HG02678 (cell line): Measurements from ENCODE around the gene IFNGR2.
"Not testable (repeated sequence)": the region's sequence is repeated elsewhere in the genome, so short reads cannot be mapped to it uniquely, and the experiment has no call there.

Experiments used
- ATAC-seq: cut with Tn5 transposase; IDR thresholded peaks from one replicate; pipeline ENCODE4 v1.9.1; 2021; ENCODE audit warnings: mild to moderate bottlenecking, moderate library complexity; ENCODE audit not compliant: unreplicated experiment

IFNGR2 gene

GRCh38 chr21:33375101-33375644 lies 28.0 kb upstream of the IFNGR2 start:
- ATAC-seq: no peak

DNA sequence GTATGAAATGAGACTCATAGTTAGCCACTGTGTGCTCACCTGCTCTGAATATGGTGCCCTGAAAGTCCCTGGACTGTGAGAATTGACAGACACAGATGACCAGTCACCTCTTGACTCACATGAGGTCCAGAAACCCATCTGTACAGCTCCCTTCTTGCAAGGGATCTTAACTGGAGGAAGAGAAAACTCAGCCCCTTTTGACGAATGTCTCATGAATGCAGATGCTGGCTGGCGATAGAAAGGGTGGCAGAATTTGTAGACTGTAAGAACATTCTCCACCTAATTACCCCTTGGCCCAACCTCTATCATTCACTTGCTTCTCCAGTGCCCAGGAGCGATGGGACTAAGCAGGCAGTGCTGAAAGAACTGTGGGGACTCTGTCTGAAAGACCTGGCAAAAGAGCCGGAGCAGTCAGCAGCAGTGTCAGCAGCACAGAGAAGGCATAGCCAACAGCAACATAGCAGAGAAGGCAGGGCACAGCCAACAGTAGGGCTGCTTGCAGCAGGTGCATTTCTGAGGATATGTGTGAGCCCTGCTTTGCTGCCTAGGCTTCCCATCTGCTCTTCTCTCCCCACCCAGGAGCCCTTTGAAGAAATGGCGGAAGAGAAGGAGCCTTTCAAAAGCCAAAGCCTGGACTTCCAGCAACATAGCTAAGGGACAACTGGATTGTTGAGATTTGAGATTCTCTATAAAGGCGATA lies 25.8 kb upstream of the IFNGR2 start:
- no peak for ATAC-seq

DNA sequence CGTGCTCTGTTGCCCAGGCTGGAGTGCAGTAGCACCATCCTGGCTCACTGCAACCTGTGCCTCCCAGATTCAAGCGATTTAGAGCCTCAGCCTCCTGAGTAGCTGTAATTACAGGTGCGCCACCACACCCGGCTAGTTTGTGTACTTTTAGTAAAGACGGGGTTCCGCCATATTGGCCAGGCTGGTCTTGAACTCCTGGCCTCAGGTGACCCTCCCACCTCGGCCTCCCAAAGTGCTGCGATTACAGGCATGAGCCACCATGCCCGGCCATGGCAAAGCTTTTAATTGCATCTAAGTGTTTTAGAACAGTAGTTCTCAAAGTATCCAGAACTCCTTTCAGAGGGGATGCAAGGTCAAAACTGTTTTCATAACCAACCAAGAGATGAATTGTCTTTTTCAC lies 25.1 kb upstream of the IFNGR2 start:
- ATAC-seq: no peak

GRCh38 chr21:33379934-33380333 lies 23.3 kb upstream of the IFNGR2 start:
- ATAC-seq: not testable (repeated sequence)

GRCh38 chr21:33380483-33380998 lies 22.7 kb upstream of the IFNGR2 start:
- peak; percentile 48 for ATAC-seq

DNA sequence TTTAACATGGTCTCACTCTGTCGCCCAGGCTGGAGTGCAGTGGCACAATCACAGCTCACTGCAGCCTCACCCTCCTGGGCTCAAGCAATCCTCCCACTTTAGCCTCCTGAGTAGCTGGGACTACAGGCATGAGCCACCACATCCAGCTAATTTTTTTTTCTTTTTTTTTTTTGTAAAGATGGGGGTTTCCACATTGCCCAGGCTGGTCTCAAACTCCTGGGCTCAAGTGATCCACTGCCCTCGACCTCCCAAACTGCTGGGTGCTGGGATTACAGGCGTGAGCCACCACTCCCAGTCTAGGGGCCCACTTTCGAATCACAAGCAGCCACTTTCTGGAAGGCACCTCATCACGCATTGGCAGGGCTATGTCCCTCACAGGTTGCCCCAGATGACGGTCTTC lies 21.8 kb upstream of the IFNGR2 start:
- ATAC-seq: not testable (repeated sequence)

DNA sequence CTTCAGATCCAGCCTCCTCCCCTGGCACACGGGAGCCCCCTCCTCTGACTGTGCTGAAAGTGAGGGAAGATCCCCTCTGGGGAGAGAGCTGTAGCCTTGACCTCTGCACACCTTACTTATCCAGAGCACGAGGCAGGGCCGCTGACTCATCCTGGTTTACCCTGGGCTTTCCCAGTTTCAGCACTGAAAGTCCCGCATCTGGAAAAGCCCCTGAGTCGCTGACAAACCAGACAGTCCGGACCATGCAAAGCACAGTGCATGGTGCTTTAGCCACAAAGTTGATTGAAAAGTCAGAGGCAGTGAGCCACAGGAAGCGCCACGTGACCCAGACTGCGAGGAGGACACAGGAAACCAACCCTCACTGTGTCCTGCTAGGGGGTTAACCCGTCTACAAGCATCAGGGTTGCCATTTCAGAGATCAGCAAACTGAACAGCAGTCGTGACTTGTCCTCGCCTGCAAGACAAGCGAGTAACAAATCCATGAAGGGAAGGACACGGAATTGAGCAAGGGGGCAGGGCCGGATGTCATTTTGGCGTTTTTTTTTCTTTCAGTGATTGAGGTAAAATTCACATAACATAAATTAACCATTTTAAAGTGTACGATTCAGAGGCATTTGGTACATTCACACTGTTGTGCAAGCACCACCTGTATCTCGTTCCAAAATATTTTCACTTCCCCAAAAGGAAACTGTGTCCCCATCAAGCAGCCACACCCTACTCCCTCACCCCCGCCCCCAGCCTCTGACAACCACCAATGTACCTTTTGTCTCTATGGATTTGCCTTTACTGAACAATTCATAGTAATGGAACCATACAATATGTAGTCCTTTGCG lies 19.9 kb upstream of the IFNGR2 start:
- peak; percentile 77 for ATAC-seq

DNA sequence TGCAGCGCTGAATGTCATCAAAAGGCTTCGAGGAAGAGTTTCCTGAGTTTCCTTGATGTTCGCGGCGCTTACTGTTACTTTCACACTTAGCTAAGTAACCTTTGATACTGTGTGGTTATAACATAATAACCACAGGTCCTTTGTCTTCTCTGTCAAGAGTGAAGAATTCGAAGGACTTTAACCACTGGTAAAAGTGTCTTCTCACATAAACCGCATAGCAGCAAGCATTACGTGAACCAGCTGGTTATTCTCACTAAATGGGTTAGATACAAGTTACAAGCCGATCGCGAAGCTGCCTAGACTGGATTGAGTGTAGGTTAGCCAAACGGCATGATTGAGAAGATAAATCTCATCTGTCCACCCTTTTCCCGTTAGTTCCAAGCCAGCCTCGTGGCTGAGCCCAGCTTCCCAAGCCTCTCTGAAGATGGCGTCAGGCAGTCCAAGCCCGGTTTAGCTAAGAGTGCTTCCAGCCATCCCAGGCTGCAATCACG lies 18.3 kb upstream of the IFNGR2 start:
- ATAC-seq: no peak

DNA sequence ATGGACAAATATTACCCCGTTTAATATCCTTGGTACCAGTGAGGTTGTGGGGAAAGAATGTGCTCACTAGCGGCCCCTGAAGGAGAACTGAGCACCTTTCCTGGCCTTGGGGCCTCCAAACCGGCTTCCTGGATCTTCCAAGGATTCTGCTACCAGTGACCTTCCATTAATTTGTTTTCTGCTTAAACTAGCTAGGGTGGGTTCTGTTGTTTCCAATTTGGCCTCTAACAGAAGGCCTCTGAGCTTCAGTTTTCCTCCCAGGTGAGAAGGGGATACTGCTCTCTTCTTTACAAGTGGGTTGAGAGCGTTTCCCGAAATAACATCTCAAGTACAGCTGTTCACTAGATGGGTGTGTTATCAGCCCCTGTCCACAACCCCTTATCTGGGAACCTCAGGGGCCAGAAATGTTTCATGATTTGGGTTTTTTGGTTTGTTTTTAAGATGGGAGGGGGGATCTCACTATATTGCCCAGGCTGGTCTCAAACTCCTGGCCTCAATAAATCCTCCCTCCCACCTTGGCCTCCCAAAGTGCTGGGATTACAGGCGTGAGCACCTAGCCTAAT lies 16.9 kb upstream of the IFNGR2 start:
- ATAC-seq: no peak

DNA sequence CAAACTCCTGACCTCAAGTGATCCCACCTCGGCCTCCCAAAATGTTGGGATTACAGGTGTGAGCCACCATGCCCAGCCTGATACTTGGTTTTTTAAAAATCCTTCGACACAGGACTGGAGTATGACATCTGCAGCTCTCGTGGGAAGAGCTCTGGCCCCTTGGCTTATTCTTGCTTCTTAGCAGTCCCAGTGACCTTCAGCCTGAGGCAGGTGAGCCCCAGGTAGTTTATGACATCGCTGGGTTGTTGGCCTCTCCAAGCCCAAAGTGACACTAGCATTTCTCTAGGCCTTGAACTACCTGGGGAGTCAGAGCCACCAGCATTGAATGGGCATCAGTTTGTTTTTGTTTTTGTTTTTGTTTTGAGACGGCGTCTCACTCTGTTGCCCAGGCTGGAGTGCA lies 15.9 kb upstream of the IFNGR2 start:
- ATAC-seq: no peak

GRCh38 chr21:33388188-33388587 lies 15.0 kb upstream of the IFNGR2 start:
- no peak for ATAC-seq

- no peak for ATAC-seq
These were observed 12.7 kb upstream of the IFNGR2 start for GRCh38 chr21:33390479-33390878.

GRCh38 chr21:33391656-33392055 lies 11.6 kb upstream of the IFNGR2 start:
- no peak for ATAC-seq

GRCh38 chr21:33392284-33392985 lies 10.8 kb upstream of the IFNGR2 start:
- no peak for ATAC-seq

DNA sequence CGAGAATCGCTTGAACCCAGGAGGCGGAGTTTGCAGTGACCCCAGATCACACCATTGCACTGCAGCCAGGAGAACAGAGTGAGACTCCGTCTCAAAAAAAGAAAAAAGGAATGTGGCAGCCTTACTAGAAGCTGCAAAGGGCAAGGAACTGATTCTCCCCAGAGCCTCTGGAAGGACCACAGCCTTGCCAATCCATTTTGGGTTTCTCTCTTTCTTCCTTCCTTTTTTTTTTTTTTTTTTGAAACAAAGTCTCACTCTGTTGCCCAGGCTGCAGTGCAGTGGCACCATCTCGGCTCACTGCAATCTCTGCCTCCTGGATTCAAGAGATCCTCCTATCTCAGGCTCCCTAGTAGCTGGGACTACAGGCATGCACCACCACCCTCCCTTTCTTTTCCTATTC lies 9.9 kb upstream of the IFNGR2 start:
- ATAC-seq: no peak

DNA sequence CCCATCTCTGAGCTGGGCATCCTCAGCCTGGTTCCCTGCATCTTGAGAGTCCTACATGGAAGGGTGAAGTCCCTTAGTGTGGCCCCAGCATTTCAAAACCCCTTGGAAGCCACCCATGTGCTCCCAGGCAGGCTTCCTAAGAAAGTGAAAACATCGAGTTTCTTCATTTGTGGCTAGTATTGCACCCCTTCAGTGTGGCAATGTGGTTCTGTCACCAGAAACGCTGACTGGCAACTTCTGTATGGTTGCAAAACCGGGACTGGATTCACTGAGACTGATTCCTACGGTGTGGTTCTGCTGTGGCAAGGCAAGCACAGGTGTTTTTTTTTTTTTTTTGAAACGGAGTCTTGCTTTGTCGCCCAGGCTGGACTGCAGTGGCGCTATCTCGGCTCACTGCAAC lies 9.0 kb upstream of the IFNGR2 start:
- ATAC-seq: no peak

- ATAC-seq: no peak
These were observed 7.3 kb upstream of the IFNGR2 start for GRCh38 chr21:33395891-33396331.

GRCh38 chr21:33396436-33396835 lies 6.8 kb upstream of the IFNGR2 start:
- ATAC-seq: no peak

DNA sequence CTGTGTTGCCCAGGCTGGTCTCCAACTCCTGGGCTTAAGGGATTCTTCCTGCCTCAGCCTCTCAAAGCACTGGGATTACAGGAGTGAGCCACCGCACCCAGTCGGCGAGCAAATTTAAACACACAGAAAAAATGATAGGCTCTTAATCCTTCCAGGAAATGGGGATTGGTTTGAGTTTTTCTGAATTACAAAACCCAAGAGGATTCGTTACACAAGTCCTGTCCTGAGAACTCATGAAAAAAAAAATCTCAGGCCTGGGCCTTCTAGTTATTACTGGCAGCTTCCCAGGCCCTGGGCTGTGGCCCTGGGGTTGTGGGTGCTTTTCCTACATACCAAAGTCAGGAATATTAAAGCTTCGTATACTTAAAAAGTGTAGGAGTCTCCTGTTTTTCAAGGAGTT lies 6.3 kb upstream of the IFNGR2 start:
- ATAC-seq: no peak

GRCh38 chr21:33397717-33398116 lies 5.5 kb upstream of the IFNGR2 start:
- no peak for ATAC-seq

GRCh38 chr21:33398361-33398760 lies 4.9 kb upstream of the IFNGR2 start:
- no peak for ATAC-seq
